NB4 (cell line): ENCODE data around the gene NUS1.
A peak's percentile ranks its signal among the peaks of the same experiment; 100 is the strongest.
"Not testable (repeated sequence)": the region's sequence is repeated elsewhere in the genome, so short reads cannot be mapped to it uniquely, and the experiment has no call there.

ENCODE experiments used
- DNase-seq: peaks from one replicate; pipeline ENCODE4 v3.0.0; 2010; ENCODE audit warnings: low read depth
- H3K4me3 ChIP-seq: one replicate; pipeline ENCODE4 v1.5.1; 2011; ENCODE audit warnings: mild to moderate bottlenecking, low read depth, low read length, moderate library complexity
- MAX ChIP-seq: IDR thresholded peaks from 2 replicates; pipeline ENCODE4 v1.6.1; 2011; ENCODE audit warnings: low read depth, low read length
- MYC ChIP-seq: IDR thresholded peaks from 2 replicates; pipeline ENCODE4 v1.6.1; 2011; ENCODE audit warnings: low read depth, low read length
- POLR2A ChIP-seq: IDR thresholded peaks from 2 replicates; pipeline ENCODE4 v1.6.1; 2011; ENCODE audit warnings: mild to moderate bottlenecking; ENCODE audit not compliant: insufficient read length; ENCODE audit errors: extremely low read depth
- TF ChIP-seq, protein P1 (sequence below): IDR thresholded peaks from one replicate; pipeline ENCODE4 v1.5.1; 2012; ENCODE audit warnings: low read depth, low read length

Gene NUS1

GRCh38 chr6:117687021-117687648 is 11.9 kb downstream of the NUS1 start:
- DNase-seq = no peak
- TF ChIP-seq MAX (no peak), MYC (no peak), POLR2A (no peak)
- TF ChIP-seq, protein P1, sequence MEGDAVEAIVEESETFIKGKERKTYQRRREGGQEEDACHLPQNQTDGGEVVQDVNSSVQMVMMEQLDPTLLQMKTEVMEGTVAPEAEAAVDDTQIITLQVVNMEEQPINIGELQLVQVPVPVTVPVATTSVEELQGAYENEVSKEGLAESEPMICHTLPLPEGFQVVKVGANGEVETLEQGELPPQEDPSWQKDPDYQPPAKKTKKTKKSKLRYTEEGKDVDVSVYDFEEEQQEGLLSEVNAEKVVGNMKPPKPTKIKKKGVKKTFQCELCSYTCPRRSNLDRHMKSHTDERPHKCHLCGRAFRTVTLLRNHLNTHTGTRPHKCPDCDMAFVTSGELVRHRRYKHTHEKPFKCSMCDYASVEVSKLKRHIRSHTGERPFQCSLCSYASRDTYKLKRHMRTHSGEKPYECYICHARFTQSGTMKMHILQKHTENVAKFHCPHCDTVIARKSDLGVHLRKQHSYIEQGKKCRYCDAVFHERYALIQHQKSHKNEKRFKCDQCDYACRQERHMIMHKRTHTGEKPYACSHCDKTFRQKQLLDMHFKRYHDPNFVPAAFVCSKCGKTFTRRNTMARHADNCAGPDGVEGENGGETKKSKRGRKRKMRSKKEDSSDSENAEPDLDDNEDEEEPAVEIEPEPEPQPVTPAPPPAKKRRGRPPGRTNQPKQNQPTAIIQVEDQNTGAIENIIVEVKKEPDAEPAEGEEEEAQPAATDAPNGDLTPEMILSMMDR = no peak
- H3K4me3 ChIP-seq = no peak overlapping the region

DNA sequence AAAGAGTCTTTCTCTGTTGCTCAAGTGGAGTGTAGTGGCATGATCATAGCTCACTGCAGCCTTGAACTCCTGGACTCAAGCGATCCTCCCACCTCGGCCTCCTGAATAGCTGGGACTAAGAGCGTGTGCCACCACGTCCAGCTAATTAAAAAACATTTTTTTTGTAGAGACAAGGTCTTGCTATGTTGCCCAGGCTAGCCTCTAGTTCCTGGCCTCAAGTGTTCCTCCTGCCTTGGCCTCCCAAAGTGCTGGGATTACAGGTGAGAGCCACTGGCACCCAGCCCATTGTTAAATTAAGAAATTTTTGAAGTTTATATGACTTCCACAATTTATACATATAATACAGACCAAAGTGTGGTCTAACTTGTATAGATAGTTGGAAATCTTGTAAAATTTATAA is 14.3 kb downstream of the NUS1 start:
- not testable (repeated sequence) for H3K4me3 ChIP-seq

GRCh38 chr6:117706504-117706903 is 31.2 kb downstream of the NUS1 start:
- DNase-seq = no peak
- no peak overlapping the region for H3K4me3 ChIP-seq
- TF ChIP-seq MYC = no peak
- no peak for TF ChIP-seq MAX
- TF ChIP-seq, protein P1 = no peak
- no peak for TF ChIP-seq POLR2A

More for the DNA sequence above, 14.3 kb downstream of the NUS1 start:
- not testable (repeated sequence) for DNase-seq

- H3K4me3 ChIP-seq = not testable (repeated sequence)
- DNase-seq = peak; percentile 15
Measured at GRCh38 chr6:117706936-117707509, 31.8 kb downstream of the NUS1 start.

DNA sequence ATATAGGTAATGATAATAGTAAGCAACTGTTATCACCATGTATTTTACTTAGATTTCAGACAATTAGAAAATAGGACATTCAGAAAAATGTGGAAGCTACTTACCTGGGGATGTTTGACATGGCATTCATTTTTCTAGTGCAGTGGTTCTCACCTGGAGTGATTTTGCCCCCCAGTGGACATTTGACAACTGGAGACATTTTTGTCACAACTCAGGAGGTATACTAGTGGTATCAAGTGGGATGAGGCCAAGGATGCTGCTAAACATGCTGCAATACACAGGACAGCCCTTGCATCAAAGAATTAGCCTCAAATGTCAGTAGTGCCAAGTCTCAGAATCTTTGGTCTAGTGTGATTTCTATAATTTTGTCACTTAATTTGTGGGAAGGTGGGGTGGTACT is 36.1 kb downstream of the NUS1 start:
- no peak overlapping the region for H3K4me3 ChIP-seq
- DNase-seq = peak; percentile 11
- TF ChIP-seq MAX (no peak), POLR2A (no peak), MYC (no peak)
- TF ChIP-seq, protein P1 = no peak

DNA sequence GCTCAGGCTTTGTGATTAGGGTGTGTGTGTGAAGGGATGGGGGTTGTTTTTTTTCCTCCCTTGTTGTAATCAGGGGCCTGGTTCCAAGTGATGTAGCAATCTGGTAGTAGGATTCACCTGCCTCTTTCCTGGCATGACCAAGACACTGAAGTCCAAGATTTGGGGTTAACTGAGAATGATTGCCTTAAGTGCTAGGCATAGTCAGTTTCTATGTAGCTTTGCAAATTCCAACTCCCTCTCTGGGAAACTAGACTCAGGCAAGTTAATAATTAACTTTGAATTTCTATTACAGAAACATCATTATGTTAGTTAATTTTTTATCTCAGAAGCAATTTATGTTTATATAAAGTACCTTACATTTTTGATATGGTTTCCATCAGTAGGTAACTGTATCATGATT is 43.6 kb downstream of the NUS1 start:
- no peak for DNase-seq
- no peak overlapping the region for H3K4me3 ChIP-seq
- TF ChIP-seq MYC (no peak), POLR2A (no peak), MAX (no peak)
- TF ChIP-seq, protein P1 = no peak

GRCh38 chr6:117721520-117721919 is 46.3 kb downstream of the NUS1 start:
- H3K4me3 ChIP-seq, DNase-seq: not testable (repeated sequence)

- no peak overlapping the region for H3K4me3 ChIP-seq
- TF ChIP-seq POLR2A (no peak), MAX (no peak), MYC (no peak)
- TF ChIP-seq, protein P1 = no peak
- DNase-seq = no peak
Measured at GRCh38 chr6:117728626-117729025, 53.4 kb downstream of the NUS1 start.
